ENCODE measurements around the gene USP13.

GRCh38 chr3:179663093-179663492, 10.3 kb downstream of the USP13 start:
- TF ChIP-seq, protein P1, sequence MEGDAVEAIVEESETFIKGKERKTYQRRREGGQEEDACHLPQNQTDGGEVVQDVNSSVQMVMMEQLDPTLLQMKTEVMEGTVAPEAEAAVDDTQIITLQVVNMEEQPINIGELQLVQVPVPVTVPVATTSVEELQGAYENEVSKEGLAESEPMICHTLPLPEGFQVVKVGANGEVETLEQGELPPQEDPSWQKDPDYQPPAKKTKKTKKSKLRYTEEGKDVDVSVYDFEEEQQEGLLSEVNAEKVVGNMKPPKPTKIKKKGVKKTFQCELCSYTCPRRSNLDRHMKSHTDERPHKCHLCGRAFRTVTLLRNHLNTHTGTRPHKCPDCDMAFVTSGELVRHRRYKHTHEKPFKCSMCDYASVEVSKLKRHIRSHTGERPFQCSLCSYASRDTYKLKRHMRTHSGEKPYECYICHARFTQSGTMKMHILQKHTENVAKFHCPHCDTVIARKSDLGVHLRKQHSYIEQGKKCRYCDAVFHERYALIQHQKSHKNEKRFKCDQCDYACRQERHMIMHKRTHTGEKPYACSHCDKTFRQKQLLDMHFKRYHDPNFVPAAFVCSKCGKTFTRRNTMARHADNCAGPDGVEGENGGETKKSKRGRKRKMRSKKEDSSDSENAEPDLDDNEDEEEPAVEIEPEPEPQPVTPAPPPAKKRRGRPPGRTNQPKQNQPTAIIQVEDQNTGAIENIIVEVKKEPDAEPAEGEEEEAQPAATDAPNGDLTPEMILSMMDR (IDR thresholded peaks at IDR 0.05): no peak
- no peak for TF ChIP-seq EZH2 (IDR thresholded peaks at IDR 0.05; ENCODE audit: borderline replicate concordance, insufficient read depth, low read depth, low read length, poor library complexity, severe bottlenecking)
